Thoracic aorta (tissue), 2 donors: ENCODE results near the gene ACSL6. TPM values are rescaled to one million over a fixed set of nuclear protein-coding genes. Genes with fewer than 3 reads are reported as not detected.

Source experiments
- ATAC-seq: fragments of 150-250 bp; one replicate; pipeline ENCODE4 v1.8.0; 2017; ENCODE audit warnings: low read depth; ENCODE audit not compliant: insufficient number of reproducible peaks, low FRiP score
- DNase-seq: peaks from one replicate; pipeline ENCODE4 v3.0.0-alpha.2; 2020; ENCODE audit warnings: low spot score
- H3K27ac ChIP-seq, 2 donors: fragments of 200-600 bp; sonication (generic); 1 replicate in 1 of 2; 2 replicates in 1 of 2; pipeline ENCODE4 v1.5.1; 2016; ENCODE audit warnings: mild to moderate bottlenecking in 2 of 2, moderate library complexity in 2 of 2
- H3K27me3 ChIP-seq: fragments of 200-600 bp; sonication (generic); replicated peaks from 2 replicates; pipeline ENCODE4 v1.6.0; 2016; ENCODE audit warnings: mild to moderate bottlenecking; ENCODE audit not compliant: insufficient read depth
- H3K36me3 ChIP-seq: fragments of 200-600 bp; sonication (generic); one replicate; pipeline ENCODE4 v1.5.1; 2016
- H3K4me1 ChIP-seq, 2 donors: fragments of 200-600 bp; sonication (generic); 1 replicate in 1 of 2; 2 replicates in 1 of 2; pipeline versions ENCODE4 v1.5.1 to v1.6.0; 2016; ENCODE audit warnings: low read depth in 2 of 2, mild to moderate bottlenecking in 1 of 2; ENCODE audit not compliant: control insufficient read depth in 1 of 2
- H3K4me3 ChIP-seq: fragments of 200-600 bp; sonication (generic); 2 replicates; pipeline ENCODE4 v1.5.1; 2016; ENCODE audit warnings: mild to moderate bottlenecking
- H3K9me3 ChIP-seq: fragments of 200-600 bp; sonication (generic); 2 replicates; pipeline ENCODE4 v1.5.1; 2016
- total RNA-seq, 2 donors: library from RNA; depleted of rRNA; stranded (reverse); fragments of >200 nt; gene quantifications; one replicate each; pipeline versions ENCODE4 v1.1.0 to v1.2.3, GENCODE V29; 2016
- TF ChIP-seq, protein P1 (sequence below): fragments of 200-600 bp; sonication (generic); IDR thresholded peaks from one replicate; pipeline ENCODE4 v1.5.1; 2019; ENCODE audit warnings: antibody characterized with exemption

ACSL6 gene
- total RNA-seq, 2 donors from 2014 or later = 1.6 TPM

DNA sequence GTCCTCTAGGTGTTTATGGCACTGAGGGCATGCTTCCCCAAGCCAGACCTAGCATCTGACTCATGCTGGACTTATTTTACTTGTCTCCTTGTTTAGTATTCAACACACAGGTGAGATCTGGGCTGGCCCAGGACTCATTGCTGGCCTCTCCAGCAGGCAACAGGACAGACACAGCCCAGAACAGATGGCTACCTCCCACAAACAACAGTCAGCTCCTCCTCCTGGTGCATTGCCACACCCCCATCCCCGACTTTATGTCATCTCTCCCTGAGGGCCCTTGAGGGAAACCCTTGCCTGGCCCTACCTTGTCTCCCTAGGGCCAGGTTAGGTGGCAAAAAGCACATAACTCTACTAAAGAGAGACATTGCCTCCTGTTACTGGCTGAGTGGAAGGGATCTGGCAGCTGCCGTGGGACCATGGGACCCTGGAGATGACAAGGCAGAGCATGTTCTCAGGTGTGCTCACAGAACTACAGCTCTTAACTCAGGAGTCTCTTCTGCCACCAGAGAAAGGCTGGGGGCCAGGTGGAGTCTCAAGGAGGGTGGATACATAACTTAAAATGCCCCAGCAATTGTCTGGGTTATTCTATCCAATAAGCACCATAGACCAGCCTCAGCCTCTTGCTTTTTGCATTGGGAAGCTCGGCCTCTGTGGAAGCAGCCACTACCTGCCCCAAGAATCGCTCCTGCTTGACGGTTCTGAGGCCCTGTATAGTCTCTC is 2.3 kb downstream of the ACSL6 start:
- Histone ChIP-seq H3K4me1 (peaks cover 0 to 12% of the 10 kb centered on the region in 2 donors), H3K27me3 (no peaks in the 10 kb centered on the region), H3K4me3 (no peak overlapping the region), H3K36me3 (no peaks in the 10 kb centered on the region), H3K27ac (no peak overlapping the region), H3K9me3 (no peaks in the 10 kb centered on the region)
- TF ChIP-seq, protein P1, sequence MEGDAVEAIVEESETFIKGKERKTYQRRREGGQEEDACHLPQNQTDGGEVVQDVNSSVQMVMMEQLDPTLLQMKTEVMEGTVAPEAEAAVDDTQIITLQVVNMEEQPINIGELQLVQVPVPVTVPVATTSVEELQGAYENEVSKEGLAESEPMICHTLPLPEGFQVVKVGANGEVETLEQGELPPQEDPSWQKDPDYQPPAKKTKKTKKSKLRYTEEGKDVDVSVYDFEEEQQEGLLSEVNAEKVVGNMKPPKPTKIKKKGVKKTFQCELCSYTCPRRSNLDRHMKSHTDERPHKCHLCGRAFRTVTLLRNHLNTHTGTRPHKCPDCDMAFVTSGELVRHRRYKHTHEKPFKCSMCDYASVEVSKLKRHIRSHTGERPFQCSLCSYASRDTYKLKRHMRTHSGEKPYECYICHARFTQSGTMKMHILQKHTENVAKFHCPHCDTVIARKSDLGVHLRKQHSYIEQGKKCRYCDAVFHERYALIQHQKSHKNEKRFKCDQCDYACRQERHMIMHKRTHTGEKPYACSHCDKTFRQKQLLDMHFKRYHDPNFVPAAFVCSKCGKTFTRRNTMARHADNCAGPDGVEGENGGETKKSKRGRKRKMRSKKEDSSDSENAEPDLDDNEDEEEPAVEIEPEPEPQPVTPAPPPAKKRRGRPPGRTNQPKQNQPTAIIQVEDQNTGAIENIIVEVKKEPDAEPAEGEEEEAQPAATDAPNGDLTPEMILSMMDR = no peak
- ATAC-seq (no peak), DNase-seq (no peak)

GRCh38 chr5:132008163-132008473 is 3.3 kb downstream of the ACSL6 start:
- no peak for DNase-seq
- no peak overlapping the region for H3K4me3 ChIP-seq
- TF ChIP-seq, protein P1 = no peak
- H3K4me1 ChIP-seq = peaks cover 0 to 19% of the 10 kb centered on the region in 2 donors
- no peak overlapping the region for H3K27ac ChIP-seq
- no peaks in the 10 kb centered on the region for H3K27me3 ChIP-seq
- no peak for ATAC-seq
- no peaks in the 10 kb centered on the region for H3K9me3 ChIP-seq
- H3K36me3 ChIP-seq = no peaks in the 10 kb centered on the region

DNA sequence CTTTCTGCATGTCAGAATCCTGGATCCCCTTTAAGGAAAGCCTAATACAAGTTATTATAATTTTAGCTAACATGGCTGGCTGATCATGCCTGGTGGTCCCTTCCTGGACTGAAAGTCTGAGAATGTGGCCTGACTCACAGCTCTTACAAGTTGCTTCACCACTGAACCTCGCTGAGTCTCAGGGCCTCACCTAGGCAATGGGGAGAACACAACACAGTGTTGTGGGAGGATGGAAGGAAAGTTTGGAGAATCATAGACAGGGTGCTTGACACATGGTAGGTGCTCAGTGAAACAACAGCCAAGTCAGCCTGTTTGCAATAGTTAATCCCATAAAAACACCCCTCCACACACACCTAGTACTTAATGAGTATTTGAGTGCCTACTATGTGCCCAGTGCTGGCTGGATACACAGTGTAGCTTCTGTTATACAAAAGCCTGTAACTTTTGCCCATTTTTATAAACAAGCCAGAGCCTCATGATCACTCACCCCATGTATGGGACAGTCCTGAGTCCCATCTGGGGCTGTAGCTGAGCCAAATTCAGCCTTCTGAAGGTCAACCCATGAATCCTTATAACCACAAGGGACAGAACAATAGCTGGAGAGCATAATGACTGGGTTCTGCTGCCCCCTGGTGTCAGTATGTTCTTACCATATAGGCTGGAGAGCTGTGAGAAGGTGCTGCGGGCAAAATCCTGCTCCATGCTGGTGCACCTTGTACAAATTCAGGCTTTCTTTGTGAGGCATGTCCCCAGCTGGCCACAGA is 3.9 kb downstream of the ACSL6 start:
- no peak overlapping the region for H3K4me3 ChIP-seq
- TF ChIP-seq, protein P1 = peak; percentile 71
- peak; percentile 45 for DNase-seq

DNA sequence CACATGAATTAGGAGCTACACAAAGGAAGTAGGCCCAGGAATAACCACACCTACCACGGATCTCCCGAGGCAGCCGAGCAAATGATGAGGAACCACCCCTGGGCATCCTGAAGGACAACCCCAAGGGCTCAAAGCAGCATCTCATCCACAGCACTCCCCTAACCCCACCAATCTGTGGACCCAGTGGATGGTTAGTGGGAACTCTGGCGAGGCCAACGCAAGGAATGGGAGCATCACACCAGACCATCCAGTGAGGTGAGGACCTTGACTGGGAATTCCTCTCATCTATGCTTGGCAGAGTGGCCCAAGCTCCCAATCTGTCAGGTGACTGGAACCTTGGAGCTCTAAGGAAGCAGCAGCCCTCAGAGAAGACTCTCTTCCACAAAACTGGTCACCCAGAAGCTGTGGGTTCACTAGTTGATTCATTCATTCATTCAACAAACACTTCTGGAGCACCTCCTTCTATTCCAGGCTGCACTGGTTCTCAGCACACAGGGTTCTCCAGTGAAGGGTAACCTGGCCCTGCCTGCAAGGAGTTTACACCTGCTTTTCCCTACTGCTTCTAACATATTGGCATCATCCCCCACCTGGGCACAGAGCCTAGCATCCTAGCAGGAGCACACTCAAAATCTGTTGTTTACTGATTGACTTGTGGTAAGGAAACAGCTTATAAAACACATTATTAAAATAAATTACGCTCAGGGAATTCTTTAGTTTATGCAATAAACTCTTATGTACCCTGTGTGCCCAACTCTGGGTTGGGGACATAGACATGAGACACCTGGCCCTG is 4.9 kb downstream of the ACSL6 start:
- H3K27me3 ChIP-seq = no peaks in the 10 kb centered on the region
- DNase-seq = no peak
- H3K4me1 ChIP-seq = peaks cover 3 to 23% of the 10 kb centered on the region in 2 donors
- no peak overlapping the region for H3K4me3 ChIP-seq
- TF ChIP-seq, protein P1 = no peak
- H3K9me3 ChIP-seq = no peaks in the 10 kb centered on the region
- H3K36me3 ChIP-seq = no peaks in the 10 kb centered on the region
- no peak overlapping the region for H3K27ac ChIP-seq
- no peak for ATAC-seq

More for the DNA sequence above, 3.9 kb downstream of the ACSL6 start:
- Histone ChIP-seq H3K4me1 (peaks cover 0 to 24% of the 10 kb centered on the region in 2 donors), H3K36me3 (no peaks in the 10 kb centered on the region), H3K27me3 (no peaks in the 10 kb centered on the region), H3K9me3 (no peaks in the 10 kb centered on the region), H3K27ac (no peak overlapping the region)
- no peak for ATAC-seq

GRCh38 chr5:132005591-132005990 is 5.9 kb downstream of the ACSL6 start:
- H3K4me3 ChIP-seq = no peak overlapping the region
- ATAC-seq (no peak), DNase-seq (no peak)
- peaks cover 3 to 17% of the 10 kb centered on the region in 2 donors for H3K4me1 ChIP-seq
- TF ChIP-seq, protein P1 = no peak
- no peaks in the 10 kb centered on the region for H3K9me3 ChIP-seq
- no peaks in the 10 kb centered on the region for H3K36me3 ChIP-seq
- H3K27ac ChIP-seq = no peak overlapping the region
- H3K27me3 ChIP-seq = no peaks in the 10 kb centered on the region
